IPS DF 4.7 (cell line): ENCODE results near the gene IQGAP1.

Experiments used
- DNase-seq: peaks from one replicate; pipeline ENCODE4 v3.0.0-alpha.2; 2013; ENCODE audit warnings: low spot score; ENCODE audit errors: extremely low read depth

IQGAP1 gene

GRCh38 chr15:90365414-90366055 is 22.5 kb upstream of the IQGAP1 start:
- DNase-seq = no peak

- no peak for DNase-seq
Measured at GRCh38 chr15:90367576-90367975, 20.5 kb upstream of the IQGAP1 start.

DNA sequence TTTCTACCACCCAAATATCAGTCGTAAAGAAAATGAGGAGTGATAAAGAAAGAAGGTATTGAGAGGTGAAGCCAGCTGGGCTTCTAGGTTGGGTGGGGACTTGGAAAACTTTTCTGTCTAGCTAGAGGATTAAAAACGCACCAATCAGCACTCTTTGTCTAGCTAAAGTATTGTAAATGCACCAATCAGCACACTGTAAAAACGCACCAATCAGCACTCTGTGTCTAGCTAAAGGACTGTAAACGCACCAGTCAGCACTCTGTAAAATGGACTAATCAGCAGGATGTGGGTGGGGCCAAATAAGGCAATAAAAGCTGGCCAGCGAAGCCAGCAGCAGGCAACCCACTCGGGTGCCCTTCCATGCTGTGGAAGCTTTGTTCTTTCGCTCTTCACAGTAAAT is 13.0 kb upstream of the IQGAP1 start:
- no peak for DNase-seq

- DNase-seq = no peak
Measured at GRCh38 chr15:90376789-90377188, 11.3 kb upstream of the IQGAP1 start.

DNA sequence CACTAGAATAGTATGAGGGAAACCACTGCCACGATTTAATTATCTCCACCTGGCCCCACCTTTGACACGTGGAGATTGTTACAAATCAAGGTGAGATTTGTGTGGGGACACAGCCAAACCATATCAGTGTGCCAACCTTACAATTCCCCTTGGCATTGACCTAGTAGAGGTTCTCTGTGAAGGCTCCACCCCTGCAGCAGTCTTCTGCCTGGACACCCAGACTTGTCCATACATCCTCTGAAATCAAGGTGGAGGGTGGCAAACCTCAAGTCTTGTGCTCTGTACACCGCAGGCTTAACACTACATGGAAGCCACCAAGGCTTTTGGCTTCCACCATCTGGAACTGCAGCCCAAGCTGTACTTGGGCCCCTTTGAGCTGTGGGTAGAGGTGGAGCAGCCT is 8.8 kb upstream of the IQGAP1 start:
- DNase-seq = no peak

DNA sequence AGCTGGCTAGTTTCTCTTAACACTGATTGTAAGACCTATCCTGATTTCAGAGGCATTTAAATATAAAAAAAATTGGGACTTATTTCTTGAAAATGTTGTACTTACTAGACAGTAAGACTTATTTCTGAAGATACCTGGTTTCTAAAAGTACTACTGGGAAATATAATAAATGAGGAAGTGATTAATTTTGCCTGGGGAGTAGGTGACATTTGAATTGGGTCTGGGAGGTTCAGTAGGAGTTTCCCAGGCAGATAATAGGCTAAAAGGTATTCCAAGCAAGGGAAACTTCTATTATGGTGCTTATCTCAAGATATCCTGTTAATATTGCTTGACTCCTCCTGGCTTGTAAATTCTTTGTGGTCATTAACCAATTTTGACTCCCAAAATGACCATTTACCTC is 6.5 kb upstream of the IQGAP1 start:
- DNase-seq = no peak

GRCh38 chr15:90382320-90382719 is 5.7 kb upstream of the IQGAP1 start:
- no peak for DNase-seq

- DNase-seq = no peak
Measured at GRCh38 chr15:90386221-90386620, 1.8 kb upstream of the IQGAP1 start.

DNA sequence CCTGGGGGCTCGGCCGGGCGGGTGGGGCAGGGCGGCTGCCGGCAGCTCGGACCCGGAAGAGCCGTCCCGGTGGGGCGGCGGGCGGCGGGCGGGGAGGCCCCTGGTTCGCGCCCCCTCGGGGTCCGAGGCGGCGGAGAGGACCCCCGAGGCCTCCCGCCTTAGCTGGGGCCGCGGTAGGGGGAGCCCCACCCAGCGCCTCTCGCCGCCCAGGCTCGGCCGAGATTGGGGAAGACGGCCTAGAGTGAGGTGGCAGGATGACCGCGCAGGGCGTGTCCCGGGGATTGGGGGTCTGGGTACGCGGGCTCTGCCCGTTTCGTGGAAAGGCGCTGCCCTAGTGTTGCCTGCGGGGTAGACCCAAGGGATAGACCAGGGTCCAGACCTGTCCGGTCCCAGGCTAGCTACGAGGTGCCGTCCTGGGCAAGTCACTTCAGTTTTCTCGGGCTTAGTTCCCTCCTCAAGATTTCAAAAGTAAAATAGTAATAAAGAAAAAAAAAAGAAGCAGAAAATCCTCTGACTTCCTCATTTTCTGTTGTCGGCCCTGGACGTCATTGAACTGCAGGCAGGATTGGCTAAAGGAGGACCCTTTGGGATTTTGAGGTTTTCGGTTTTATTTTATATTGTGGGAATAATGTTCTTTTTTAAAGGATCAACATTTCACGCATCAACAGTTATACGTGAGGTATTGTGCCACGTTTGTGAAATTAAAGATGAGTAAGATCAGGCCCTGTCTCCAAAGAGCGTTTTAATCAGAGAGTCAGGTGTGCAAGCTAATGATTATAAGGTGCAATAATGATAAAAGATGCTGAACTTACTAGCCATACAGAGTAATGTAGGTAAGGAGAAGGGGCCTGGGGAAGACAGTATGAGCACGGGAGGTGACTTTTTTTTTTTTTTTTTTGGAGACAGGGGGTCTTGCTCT is 679 bp downstream of the IQGAP1 start:
- no peak for DNase-seq

- no peak for DNase-seq
Measured at GRCh38 chr15:90389513-90389912, 1.5 kb downstream of the IQGAP1 start.

DNA sequence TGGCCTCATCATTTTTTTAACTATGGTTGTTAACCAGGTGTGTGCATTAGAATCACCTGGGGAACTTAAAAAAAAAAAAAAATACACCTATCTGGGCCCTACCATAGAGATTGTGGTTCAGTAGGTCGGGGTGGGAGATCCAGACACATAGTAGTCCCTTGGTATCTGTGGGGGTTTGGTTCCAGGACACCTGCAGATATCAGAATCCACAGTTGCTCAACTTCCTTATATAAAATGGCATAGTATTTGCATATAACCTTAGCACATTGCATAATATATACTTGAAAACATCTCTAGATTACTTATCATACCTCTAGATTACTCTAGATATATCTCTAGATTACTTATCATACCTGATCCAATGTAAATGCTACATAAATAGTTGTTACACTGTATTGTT is 5.0 kb downstream of the IQGAP1 start:
- no peak for DNase-seq

- DNase-seq = no peak
Measured at GRCh38 chr15:90394074-90394473, 6.0 kb downstream of the IQGAP1 start.

DNA sequence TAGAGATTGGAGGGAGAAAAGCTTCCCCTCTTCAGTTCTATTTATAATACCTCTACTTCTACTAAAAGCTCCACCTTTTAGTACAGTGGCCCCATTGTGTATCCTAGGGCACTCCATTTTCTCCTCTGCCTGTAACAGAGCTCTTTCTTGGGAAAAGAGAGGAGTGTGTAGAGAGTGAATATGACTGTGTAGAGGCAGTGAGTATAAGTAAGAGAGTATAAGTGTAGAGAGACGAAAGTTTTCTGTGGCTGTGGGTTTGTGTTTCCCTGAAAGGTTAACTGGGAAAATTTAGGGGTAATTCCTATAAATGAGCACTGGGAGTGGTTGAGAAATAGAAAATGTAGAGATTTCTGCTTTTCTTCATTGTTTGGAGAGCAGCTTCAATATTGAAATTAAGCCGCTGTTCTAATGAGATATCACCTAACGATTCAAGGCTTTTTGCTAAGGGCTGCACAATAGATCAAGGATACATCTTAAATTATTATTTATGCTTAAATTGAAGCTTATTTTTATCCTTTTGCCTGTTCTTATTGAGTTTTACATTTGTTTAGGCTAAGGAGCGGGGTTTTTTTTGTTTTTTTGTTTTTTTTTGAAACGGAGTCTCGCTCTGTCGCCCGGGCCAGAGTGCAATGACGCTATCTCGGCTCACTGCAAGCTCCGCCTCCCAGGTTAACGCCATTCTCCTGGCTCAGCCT is 6.9 kb downstream of the IQGAP1 start:
- DNase-seq = no peak

GRCh38 chr15:90396321-90396720 is 8.3 kb downstream of the IQGAP1 start:
- DNase-seq = no peak

GRCh38 chr15:90400005-90400758 is 12.1 kb downstream of the IQGAP1 start:
- DNase-seq = no peak

- peak; percentile 62 for DNase-seq
Measured at GRCh38 chr15:90400759-90401314, 12.8 kb downstream of the IQGAP1 start.

- DNase-seq = no peak
Measured at GRCh38 chr15:90401495-90401894, 13.5 kb downstream of the IQGAP1 start.

DNA sequence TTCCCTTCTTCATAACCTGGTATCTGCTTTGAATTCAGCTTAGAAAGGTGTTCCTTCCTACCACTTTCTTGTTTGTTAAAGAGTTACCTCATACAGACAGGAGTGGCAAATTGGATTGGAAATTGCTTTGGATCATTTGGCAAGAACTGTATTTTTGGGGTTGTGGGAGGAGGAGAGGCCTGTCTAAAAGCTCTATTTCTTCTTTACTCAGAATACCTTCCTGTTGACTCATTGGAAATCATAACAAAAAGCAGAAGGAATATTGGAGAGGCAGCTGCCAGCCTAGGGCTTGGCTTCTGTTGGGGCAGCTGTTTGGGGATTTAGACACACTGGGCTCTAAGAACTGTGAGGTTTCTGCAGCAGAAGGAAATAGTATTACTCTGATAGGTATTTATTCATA is 14.2 kb downstream of the IQGAP1 start:
- DNase-seq = no peak

DNA sequence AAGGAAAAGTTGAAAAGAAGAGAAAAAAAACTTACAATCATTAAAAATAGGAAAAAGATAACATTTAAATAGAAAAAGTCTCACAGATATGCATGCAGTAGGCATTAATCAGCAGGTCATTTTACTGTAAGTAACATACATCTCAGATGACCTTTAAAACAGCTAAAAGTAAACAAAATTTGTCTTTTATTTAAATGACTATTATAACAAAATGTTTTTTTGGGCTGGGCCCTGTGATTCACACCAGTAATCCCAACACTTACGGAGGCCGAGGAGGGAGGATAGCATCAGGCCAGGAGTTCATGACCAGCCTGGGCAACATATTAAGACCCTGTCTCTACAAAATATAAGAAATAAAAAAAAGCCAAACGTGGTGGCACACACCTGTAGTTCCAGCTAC is 14.7 kb downstream of the IQGAP1 start:
- no peak for DNase-seq

DNA sequence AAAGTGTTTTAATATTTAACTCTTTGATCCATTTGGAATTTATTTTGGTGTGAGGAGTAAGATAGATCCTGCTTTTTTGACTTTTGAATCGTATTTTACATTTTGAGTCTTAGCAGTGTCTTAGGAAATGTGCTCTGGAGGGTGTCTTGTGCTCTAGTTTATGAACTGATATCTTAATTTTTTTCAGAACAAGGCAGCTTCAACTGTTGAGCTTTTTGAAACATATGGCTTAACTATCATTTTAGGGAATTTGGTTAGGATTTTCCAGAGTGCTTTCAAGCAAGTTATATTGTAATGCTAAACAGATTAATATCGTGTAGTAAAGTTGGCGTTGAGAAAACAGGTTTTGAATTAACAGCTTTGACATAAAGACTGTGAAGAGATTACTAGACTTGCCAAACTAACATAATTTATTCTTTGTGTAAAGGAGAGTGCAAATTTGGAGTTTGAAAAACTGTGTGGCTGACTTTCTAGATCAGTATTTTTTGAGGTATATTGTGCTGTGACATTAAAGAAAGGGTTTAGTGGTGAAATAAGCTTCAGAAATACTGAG is 17.1 kb downstream of the IQGAP1 start:
- no peak for DNase-seq

DNA sequence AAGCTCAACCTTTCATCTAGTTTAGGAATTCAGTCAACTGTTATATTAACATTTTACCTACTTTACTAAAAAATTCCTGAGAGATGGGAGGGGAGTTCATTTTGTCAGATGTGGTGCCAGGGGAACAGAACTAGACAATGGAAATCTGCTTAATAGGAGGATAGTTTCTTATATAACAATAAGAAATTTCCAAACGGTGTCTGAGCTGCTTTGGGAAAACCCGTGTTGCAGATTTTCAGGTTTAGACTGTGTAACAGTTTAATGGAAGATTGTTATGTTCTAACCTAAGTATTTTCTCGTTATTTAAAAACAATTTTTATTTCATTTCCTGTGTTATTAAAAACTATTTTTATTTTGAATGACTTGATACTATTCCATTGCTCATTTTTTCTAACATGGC is 19.3 kb downstream of the IQGAP1 start:
- no peak for DNase-seq
